IMR-90 (cell line): ENCODE results near the gene IL1R2. TPM values are rescaled to one million over a fixed set of nuclear protein-coding genes. Genes with fewer than 3 reads are reported as not detected.

Experiments
- ATAC-seq: fragments of 200-7000 bp; cut with Tn5 transposase; 2 replicates; pipeline ENCODE4 v1.9.1; 2020; ENCODE audit warnings: low read depth, mild to moderate bottlenecking, moderate library complexity
- BruUV-seq: library from RNA; stranded (reverse); fragments of 400-500 nt; replicated peaks from 2 replicates; lab custom pipeline; 2021; lab: Mats Ljungman, UMichigan
- CTCF ChIA-PET: fragments of 300-600 bp; formaldehyde crosslinking; extraction: SDS; loops from one replicate; lab custom pipeline; 2021; ENCODE audit warnings: antibody characterized with exemption; lab: Yijun Ruan, JAX
- POLR2A ChIA-PET: fragments of 300-600 bp; sonication (Branson Sonifier 250); formaldehyde crosslinking; loops from one replicate; lab custom pipeline; 2022; ENCODE audit warnings: antibody characterized with exemption; ENCODE audit not compliant: unreplicated experiment; lab: Charles Lee
- DNase-seq: peaks from one replicate; pipeline ENCODE4 v3.0.0; 2013
- H2AFZ ChIP-seq: replicated peaks from 2 replicates; pipeline ENCODE3; 2013; ENCODE audit warnings: low read length, mild to moderate bottlenecking; ENCODE audit not compliant: poor library complexity
- H2AK5ac ChIP-seq: 2 replicates; pipeline ENCODE4 v1.6.1; 2013; ENCODE audit warnings: low read depth, low read length, inconsistent platforms
- H2AK9ac ChIP-seq: replicated peaks from 2 replicates; pipeline ENCODE3; 2013; ENCODE audit warnings: mild to moderate bottlenecking, low read depth, low read length, moderate library complexity; ENCODE audit not compliant: poor library complexity
- H2BK120ac ChIP-seq: 2 replicates; pipeline ENCODE4 v1.6.1; 2013; ENCODE audit warnings: low read depth, low read length, inconsistent platforms
- H2BK15ac ChIP-seq: 3 replicates; pipeline ENCODE4 v1.6.1; 2013; ENCODE audit warnings: low read depth, low read length, inconsistent platforms
- H2BK20ac ChIP-seq: 2 replicates; pipeline ENCODE4 v1.6.1; 2013; ENCODE audit warnings: low read depth, mild to moderate bottlenecking, inconsistent platforms, low read length, moderate library complexity
- H2BK5ac ChIP-seq: 2 replicates; pipeline ENCODE4 v1.6.1; 2013; ENCODE audit warnings: mild to moderate bottlenecking, low read depth, low read length, inconsistent platforms; ENCODE audit not compliant: poor library complexity, severe bottlenecking
- H3K14ac ChIP-seq: replicated peaks from 2 replicates; pipeline ENCODE4 v1.6.1; 2013; ENCODE audit warnings: low read depth, low read length, inconsistent platforms
- H3K18ac ChIP-seq: 2 replicates; pipeline ENCODE4 v1.6.1; 2013; ENCODE audit warnings: low read depth, low read length, control low read depth
- H3K23ac ChIP-seq: 2 replicates; pipeline ENCODE4 v1.6.1; 2013; ENCODE audit warnings: low read depth, low read length, inconsistent platforms
- H3K27ac ChIP-seq: 2 replicates; pipeline ENCODE4 v1.5.1; 2013; ENCODE audit warnings: mild to moderate bottlenecking, control low read depth, low read length; ENCODE audit not compliant: insufficient read depth
- H3K27me3 ChIP-seq: 2 replicates; pipeline ENCODE4 v1.6.1; 2013; ENCODE audit warnings: low read length; ENCODE audit not compliant: control insufficient read depth, insufficient read depth
- H3K36me3 ChIP-seq: 2 replicates; pipeline ENCODE4 v1.6.1; 2013; ENCODE audit warnings: low read length, mixed read lengths; ENCODE audit not compliant: control insufficient read depth, insufficient read depth
- H3K4ac ChIP-seq: 2 replicates; pipeline ENCODE4 v1.6.1; 2013; ENCODE audit warnings: low read depth, low read length, inconsistent platforms
- H3K4me1 ChIP-seq: 2 replicates; pipeline ENCODE4 v1.6.1; 2013; ENCODE audit warnings: low read length, mixed read lengths; ENCODE audit not compliant: control insufficient read depth, insufficient read depth
- H3K4me2 ChIP-seq: 2 replicates; pipeline ENCODE4 v1.6.1; 2013; ENCODE audit warnings: low read depth, mild to moderate bottlenecking, control low read depth, low read length, moderate library complexity
- H3K4me3 ChIP-seq: 2 replicates; pipeline ENCODE4 v1.5.1; 2013; ENCODE audit warnings: low read depth, mild to moderate bottlenecking, control low read depth, low read length, moderate library complexity; ENCODE audit not compliant: insufficient read depth
- H3K56ac ChIP-seq: 2 replicates; pipeline ENCODE4 v1.6.1; 2013; ENCODE audit warnings: low read length, inconsistent platforms; ENCODE audit not compliant: insufficient read depth; ENCODE audit errors: extremely low read depth
- H3K79me1 ChIP-seq, 2 experiments: 2 replicates each; pipeline ENCODE4 v1.6.1; 2013; ENCODE audit warnings: low read length in 2 of 2, inconsistent platforms in 1 of 2, low read depth in 1 of 2
- H3K9ac ChIP-seq: 2 replicates; pipeline ENCODE4 v1.6.1; 2013; ENCODE audit warnings: low read depth, low read length, control low read depth
- H3K9me1 ChIP-seq: 2 replicates; pipeline ENCODE4 v1.6.1; 2013; ENCODE audit warnings: low read length, inconsistent platforms; ENCODE audit not compliant: insufficient read depth
- H3K9me3 ChIP-seq: 2 replicates; pipeline ENCODE4 v1.6.1; 2013; ENCODE audit warnings: low read length; ENCODE audit not compliant: control insufficient read depth, insufficient read depth
- H4K20me1 ChIP-seq: 2 replicates; pipeline ENCODE4 v1.6.1; 2013; ENCODE audit warnings: low read length, inconsistent platforms; ENCODE audit not compliant: insufficient read depth
- H4K5ac ChIP-seq: 2 replicates; pipeline ENCODE4 v1.6.1; 2013; ENCODE audit warnings: mild to moderate bottlenecking, low read depth, low read length, control low read depth
- H4K8ac ChIP-seq, 2 experiments: 2 replicates each; pipeline ENCODE4 v1.6.1; 2013; ENCODE audit warnings: low read depth in 2 of 2, low read length in 2 of 2, control low read depth in 1 of 2, inconsistent platforms in 1 of 2
- H4K91ac ChIP-seq: 2 replicates; pipeline ENCODE4 v1.6.1; 2013; ENCODE audit warnings: low read depth, low read length, inconsistent platforms; ENCODE audit not compliant: insufficient read depth
- MAFK ChIP-seq: IDR thresholded peaks from 2 replicates; pipeline ENCODE4 v1.6.1; 2012; ENCODE audit warnings: low read depth, low read length, improper control_type of control experiment
- NFE2L2 ChIP-seq: fragments of 150-350 bp; IDR thresholded peaks from 2 replicates; pipeline ENCODE4 v1.6.1; 2016; ENCODE audit warnings: low read depth, mild to moderate bottlenecking, low read length
- RCOR1 ChIP-seq: IDR thresholded peaks from 2 replicates; pipeline ENCODE4 v1.6.1; 2012; ENCODE audit warnings: mild to moderate bottlenecking, low read length, improper control_type of control experiment; ENCODE audit not compliant: insufficient replicate concordance
- WGBS, 2 experiments: methylation state at CpG; one replicate each; pipeline versions ENCODE4 v1.1.5 to v1.1.7; 2013; ENCODE audit warnings: missing lambda C conversion rate in 2 of 2; ENCODE audit not compliant: insufficient read length in 1 of 2; ENCODE audit errors: extremely low coverage in 2 of 2; 5-methylcytosine and 5-hydroxymethylcytosine counted together
- dilution Hi-C: fragments of 300-500 bp; cut with HindIII; formaldehyde crosslinking; loops from one replicate; pipeline ENCODE4 v1.14.3; 2018; ENCODE audit warnings: low sequenced_read_pairs; ENCODE audit not compliant: unreplicated experiment
- in situ Hi-C: fragments of 300-500 bp; cut with MboI; formaldehyde crosslinking; loops from 3 replicates; pipeline ENCODE4 v1.14.3; 2019; ENCODE audit warnings: low sequenced_read_pairs, inconsistent platforms, mixed read lengths
- intact Hi-C: fragments of 100-400 bp; cut with micrococcal nuclease; formaldehyde crosslinking; loops from 2 replicates; pipeline ENCODE4 v1.10.0; 2022
- polyA plus RNA-seq, 3 experiments: library from polyadenylated mRNA; depleted of rRNA; stranded (reverse); fragments of >200 nt; gene quantifications; 2 replicates each; pipeline ENCODE4 v1.2.3, GENCODE V29; 2012; ENCODE audit warnings: low replicate concordance in 1 of 3
- total RNA-seq: library from RNA; depleted of rRNA; stranded (reverse); fragments of >200 nt; gene quantifications from 2 replicates; pipeline ENCODE4 v1.2.3, GENCODE V29; 2012

IL1R2 gene
- total and polyA plus RNA-seq, 2 of the 4 experiments (the other 2 are of a cell fraction): not detected

DNA sequence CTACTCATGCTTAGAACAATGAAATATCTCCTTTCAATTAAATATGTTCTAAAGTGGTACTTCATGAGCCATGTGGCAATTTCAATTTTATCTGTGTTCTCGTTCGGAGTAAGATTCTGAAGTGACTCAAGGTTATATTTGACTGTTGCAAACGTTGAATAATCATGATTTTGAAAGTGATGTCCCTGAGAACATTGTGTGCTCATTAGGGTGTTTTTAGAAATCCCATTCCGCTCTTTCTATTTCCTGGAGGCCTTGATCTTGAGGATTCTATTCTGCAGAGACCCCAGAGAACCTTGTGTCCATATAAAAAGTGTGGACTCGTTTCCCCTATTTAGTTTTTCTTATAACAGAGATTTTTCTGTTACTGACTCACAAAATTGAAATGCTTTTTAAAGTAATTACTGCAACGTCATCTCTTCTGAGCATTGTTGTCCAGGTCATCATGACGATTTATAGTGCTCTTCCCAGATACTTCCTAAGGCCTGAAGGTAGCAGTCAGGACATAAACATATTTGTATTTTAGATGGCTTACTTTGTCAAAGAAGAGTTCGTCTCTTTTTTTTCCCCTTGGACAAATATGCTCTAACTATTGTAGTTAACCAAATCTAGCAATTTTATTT, 27.2 kb downstream of the IL1R2 start:
- Histone ChIP-seq H3K36me3 (no peaks in the 10 kb centered on the region), H2BK5ac (no peak overlapping the region), H4K91ac (no peak overlapping the region), H2BK15ac (no peak overlapping the region), H2BK20ac (0 out of 2 replicates have a peak overlapping the region, but pooled peaks have one; percentile 1), H3K23ac (no peak overlapping the region), H3K9me3 (no peaks in the 10 kb centered on the region), H3K79me1 (no peaks in the 10 kb centered on the region), H3K4me2 (no peak overlapping the region), H4K8ac (0 out of 4 replicates have a peak overlapping the region, but pooled peaks of 1 of the 2 experiments have one; percentile 39), H3K18ac (peak overlapping the region; percentile 61; the same call in 1 of the 2 replicates), H3K9ac (no peak overlapping the region), H3K27me3 (no peaks in the 10 kb centered on the region), H3K27ac (no peak overlapping the region), H2AFZ (no peak overlapping the region), H2BK120ac (no peak overlapping the region), H3K4ac (no peak overlapping the region; the same call in 1 of the 2 replicates), H4K20me1 (no peaks in the 10 kb centered on the region), H3K14ac (no peak overlapping the region), H3K4me3 (no peak overlapping the region), H3K4me1 (peaks cover 8% of the 10 kb centered on the region; the same call in 1 of the 2 replicates), H3K9me1 (0 out of 2 replicates have a peak, but pooled peaks cover 3% of the 10 kb centered on the region), H2AK9ac (no peak overlapping the region), H3K56ac (no peak overlapping the region), H2AK5ac (no peak overlapping the region), H4K5ac (no peak overlapping the region)
- BruUV-seq: no TSS peak
- ATAC-seq (no peak), DNase-seq (peak; percentile 66)
- in situ Hi-C loops: loop anchor here (5.0 kb wide), 1 partner anchor 423 kb away; no protein-coding TSS in a partner anchor
- POLR2A ChIA-PET: no interaction called here
- CTCF ChIA-PET: interaction anchor here (2.3 kb wide), 1 partner anchor 221 kb away, joined by 26 read pairs; no protein-coding TSS in a partner anchor
- intact Hi-C loops: no loop called here
- dilution Hi-C loops: loop anchor here (25.0 kb wide), 1 partner anchor 143 kb away; no protein-coding TSS in a partner anchor
- WGBS, 2 experiments: no CpG with 5 or more reads among the region's 8 CpGs
- TF ChIP-seq RCOR1 (no peak), MAFK (peak; percentile 82), NFE2L2 (peak; percentile 65; the same call in 1 of the 2 replicates)
